ENCODE measurements around the gene ABHD6. TPM values are rescaled to one million over a fixed set of nuclear protein-coding genes. Genes with fewer than 3 reads are reported as not detected.

Gene ABHD6
- total RNA-seq, 1 experiment from 2014 or later = 18.9 TPM

DNA sequence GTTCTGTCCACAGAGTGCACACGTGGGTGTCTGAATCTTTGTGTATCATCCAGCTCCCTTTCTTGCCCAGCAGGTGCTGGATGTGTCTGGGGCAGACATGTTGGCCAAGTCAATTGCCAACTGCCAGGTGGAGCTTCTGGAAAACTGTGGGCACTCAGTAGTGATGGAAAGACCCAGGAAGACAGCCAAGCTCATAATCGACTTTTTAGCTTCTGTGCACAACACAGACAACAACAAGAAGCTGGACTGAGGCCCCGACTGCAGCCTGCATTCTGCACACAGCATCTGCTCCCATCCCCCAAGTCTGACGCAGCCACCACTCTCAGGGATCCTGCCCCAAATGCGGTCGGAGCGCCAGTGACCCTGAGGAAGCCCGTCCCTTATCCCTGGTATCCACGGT is 55.9 kb downstream of the ABHD6 start:
- ATAC-seq (no peak), DNase-seq (ENCODE audit: low read depth, low spot score) (no peak)
- intact Hi-C loops (cut with micrococcal nuclease; ENCODE audit: unreplicated experiment) = no loop called here
- H3K4me3 ChIP-seq (ENCODE audit: low read depth in 2 of 2, low read length in 2 of 2) = no peak overlapping the region
- no peaks in the 10 kb centered on the region for H3K9me3 ChIP-seq (ENCODE audit: control insufficient read depth, insufficient read depth, low read depth, low read length)
- POLR2A ChIA-PET = no interaction called here
- CTCF ChIA-PET = no interaction called here
- no peaks in the 10 kb centered on the region for H3K4me1 ChIP-seq (ENCODE audit: control insufficient read depth, insufficient read depth, low read length)
- no TSS peak for BruUV-seq (replicated peaks)
- no peaks in the 10 kb centered on the region for H3K27me3 ChIP-seq (ENCODE audit: control insufficient read depth, insufficient read depth, low read length)
- H3K36me3 ChIP-seq (ENCODE audit: control insufficient read depth, insufficient read depth, low read length) = no peaks in the 10 kb centered on the region
- TF ChIP-seq TCF7L2 (IDR thresholded peaks at IDR 0.05; ENCODE audit: low read depth, low read length) (no peak), REST (IDR thresholded peaks at IDR 0.05; ENCODE audit: insufficient read depth in 1 of 2, low read depth in 2 of 2, low read length in 1 of 2) (no peak), SIN3A (IDR thresholded peaks at IDR 0.05; ENCODE audit: borderline replicate concordance, insufficient read depth, low read depth, low read length) (no peak), POLR2AphosphoS5 (IDR thresholded peaks at IDR 0.05; ENCODE audit: low read depth, low read length) (no peak)
- TF ChIP-seq, protein P1, sequence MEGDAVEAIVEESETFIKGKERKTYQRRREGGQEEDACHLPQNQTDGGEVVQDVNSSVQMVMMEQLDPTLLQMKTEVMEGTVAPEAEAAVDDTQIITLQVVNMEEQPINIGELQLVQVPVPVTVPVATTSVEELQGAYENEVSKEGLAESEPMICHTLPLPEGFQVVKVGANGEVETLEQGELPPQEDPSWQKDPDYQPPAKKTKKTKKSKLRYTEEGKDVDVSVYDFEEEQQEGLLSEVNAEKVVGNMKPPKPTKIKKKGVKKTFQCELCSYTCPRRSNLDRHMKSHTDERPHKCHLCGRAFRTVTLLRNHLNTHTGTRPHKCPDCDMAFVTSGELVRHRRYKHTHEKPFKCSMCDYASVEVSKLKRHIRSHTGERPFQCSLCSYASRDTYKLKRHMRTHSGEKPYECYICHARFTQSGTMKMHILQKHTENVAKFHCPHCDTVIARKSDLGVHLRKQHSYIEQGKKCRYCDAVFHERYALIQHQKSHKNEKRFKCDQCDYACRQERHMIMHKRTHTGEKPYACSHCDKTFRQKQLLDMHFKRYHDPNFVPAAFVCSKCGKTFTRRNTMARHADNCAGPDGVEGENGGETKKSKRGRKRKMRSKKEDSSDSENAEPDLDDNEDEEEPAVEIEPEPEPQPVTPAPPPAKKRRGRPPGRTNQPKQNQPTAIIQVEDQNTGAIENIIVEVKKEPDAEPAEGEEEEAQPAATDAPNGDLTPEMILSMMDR (IDR thresholded peaks at IDR 0.05) = no peak
- no peak overlapping the region for H3K27ac ChIP-seq (ENCODE audit: low read length)
- in situ Hi-C loops (cut with HindIII; ENCODE audit: low pct_unique_long_range_greater_than_20kb, low sequenced_read_pairs) = no loop called here

DNA sequence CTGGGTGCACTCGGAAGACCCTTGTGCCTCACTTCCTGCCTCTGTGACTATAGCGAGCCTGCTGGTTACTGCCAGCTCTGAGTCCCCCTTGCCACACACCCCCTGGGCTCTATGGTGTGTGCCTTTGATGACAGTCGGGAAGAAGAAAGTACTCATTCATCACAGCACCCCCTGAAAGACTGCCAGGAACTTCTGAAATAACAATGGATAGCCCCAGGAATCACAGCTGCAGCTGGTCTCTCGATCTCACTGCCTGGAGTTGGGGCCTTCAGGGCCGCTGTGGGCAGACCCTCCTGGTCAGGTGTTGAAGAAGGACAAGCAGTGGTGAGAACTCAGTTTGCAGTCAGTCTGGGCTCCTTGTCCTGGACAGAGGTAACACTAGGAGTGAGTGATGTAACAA is 58.7 kb downstream of the ABHD6 start:
- H3K4me3 ChIP-seq (ENCODE audit: low read depth in 2 of 2, low read length in 2 of 2) = no peak overlapping the region
- BruUV-seq (replicated peaks) = no TSS peak
- H3K9me3 ChIP-seq (ENCODE audit: control insufficient read depth, insufficient read depth, low read depth, low read length) = no peaks in the 10 kb centered on the region
- DNase-seq (ENCODE audit: low read depth, low spot score) = no peak
- no peak for ATAC-seq
- H3K27me3 ChIP-seq (ENCODE audit: control insufficient read depth, insufficient read depth, low read length) = no peaks in the 10 kb centered on the region
- H3K27ac ChIP-seq (ENCODE audit: low read length) = no peak overlapping the region
- no peaks in the 10 kb centered on the region for H3K4me1 ChIP-seq (ENCODE audit: control insufficient read depth, insufficient read depth, low read length)
- TF ChIP-seq POLR2AphosphoS5 (IDR thresholded peaks at IDR 0.05; ENCODE audit: low read depth, low read length) (no peak), TCF7L2 (IDR thresholded peaks at IDR 0.05; ENCODE audit: low read depth, low read length) (no peak), SIN3A (IDR thresholded peaks at IDR 0.05; ENCODE audit: borderline replicate concordance, insufficient read depth, low read depth, low read length) (no peak), REST (IDR thresholded peaks at IDR 0.05; ENCODE audit: insufficient read depth in 1 of 2, low read depth in 2 of 2, low read length in 1 of 2) (no peak)
- TF ChIP-seq, protein P1 (IDR thresholded peaks at IDR 0.05) = no peak
- POLR2A ChIA-PET = no interaction called here
- no peaks in the 10 kb centered on the region for H3K36me3 ChIP-seq (ENCODE audit: control insufficient read depth, insufficient read depth, low read length)
- in situ Hi-C loops (cut with HindIII; ENCODE audit: low pct_unique_long_range_greater_than_20kb, low sequenced_read_pairs) = no loop called here
- CTCF ChIA-PET = no interaction called here
- intact Hi-C loops (cut with micrococcal nuclease; ENCODE audit: unreplicated experiment) = no loop called here

Data from Panc1 (cell line).